GM23338 (cell line): ENCODE measurements around the gene PNMA8B. TPM values are rescaled to one million over a fixed set of nuclear protein-coding genes. Genes with fewer than 3 reads are reported as not detected.

Experiments used
- ATAC-seq: fragments of 200-7000 bp; cut with Tn5 transposase; 3 replicates; pipeline ENCODE4 v1.9.1; 2020
- DNase-seq: peaks from one replicate; pipeline ENCODE4 v3.0.0-alpha.2; 2015; ENCODE audit warnings: low spot score
- H2AFZ ChIP-seq: fragments of 200-600 bp; sonication (generic); 2 replicates; pipeline ENCODE4 v1.8.0; 2016; ENCODE audit warnings: antibody characterized with exemption, mild to moderate bottlenecking, moderate library complexity
- H3F3A ChIP-seq: fragments of 200-600 bp; sonication (generic); replicated peaks from 2 replicates; pipeline ENCODE4 v1.8.0; 2017; ENCODE audit warnings: antibody characterized with exemption, mixed run types, low read depth
- H3K27ac ChIP-seq: fragments of 200-600 bp; sonication (generic); 2 replicates; pipeline ENCODE4 v1.6.1; 2016; ENCODE audit warnings: low read depth
- H3K27me3 ChIP-seq: fragments of 200-600 bp; sonication (generic); 2 replicates; pipeline ENCODE4 v1.8.0; 2016; ENCODE audit warnings: mild to moderate bottlenecking, mixed run types, moderate library complexity; ENCODE audit not compliant: insufficient read depth
- H3K36me3 ChIP-seq: fragments of 200-600 bp; sonication (generic); 2 replicates; pipeline ENCODE4 v1.8.0; 2016; ENCODE audit warnings: mild to moderate bottlenecking; ENCODE audit not compliant: insufficient read depth
- H3K4me1 ChIP-seq: fragments of 200-600 bp; sonication (generic); 2 replicates; pipeline ENCODE4 v1.8.0; 2016; ENCODE audit warnings: mild to moderate bottlenecking, moderate library complexity; ENCODE audit not compliant: insufficient read depth
- H3K4me2 ChIP-seq: fragments of 200-600 bp; sonication (generic); 2 replicates; pipeline ENCODE4 v1.7.1; 2017; ENCODE audit warnings: mixed run types
- H3K4me3 ChIP-seq: fragments of 200-600 bp; sonication (generic); 2 replicates; pipeline ENCODE4 v1.6.1; 2016; ENCODE audit warnings: mixed run types
- H3K79me2 ChIP-seq: fragments of 200-600 bp; sonication (generic); replicated peaks from 2 replicates; pipeline ENCODE4 v1.8.0; 2017; ENCODE audit warnings: mild to moderate bottlenecking; ENCODE audit not compliant: insufficient read depth
- H3K9me2 ChIP-seq: fragments of 200-600 bp; sonication (generic); 2 replicates; pipeline ENCODE4 v1.8.0; 2017; ENCODE audit not compliant: insufficient read depth
- H4K20me1 ChIP-seq: fragments of 200-600 bp; sonication (generic); replicated peaks from 2 replicates; pipeline ENCODE4 v1.8.0; 2017; ENCODE audit warnings: mild to moderate bottlenecking; ENCODE audit not compliant: insufficient read depth
- H3K27ac Mint-ChIP-seq: 2 replicates; pipeline ENCODE4 v1.8.0; 2020; ENCODE audit warnings: inconsistent platforms, mild to moderate bottlenecking, moderate library complexity, mixed read lengths
- H3K27me3 Mint-ChIP-seq: 3 replicates; pipeline ENCODE4 v1.8.0; 2022; ENCODE audit warnings: low read depth, mild to moderate bottlenecking, moderate library complexity, mixed read lengths, inconsistent platforms; ENCODE audit not compliant: insufficient read depth, poor library complexity
- H3K36me3 Mint-ChIP-seq: 3 replicates; pipeline ENCODE4 v1.8.0; 2021; ENCODE audit warnings: low read depth, mild to moderate bottlenecking, inconsistent platforms, moderate library complexity, mixed read lengths
- H3K4me1 Mint-ChIP-seq: 3 replicates; pipeline ENCODE4 v1.8.0; 2020; ENCODE audit warnings: mild to moderate bottlenecking, inconsistent platforms, mixed read lengths
- H3K4me3 Mint-ChIP-seq: 3 replicates; pipeline ENCODE4 v1.8.0; 2021; ENCODE audit warnings: moderate library complexity, mild to moderate bottlenecking, inconsistent platforms, mixed read lengths
- H3K9me3 Mint-ChIP-seq: 3 replicates; pipeline ENCODE4 v1.8.0; 2020; ENCODE audit warnings: moderate library complexity, mild to moderate bottlenecking, inconsistent platforms, mixed read lengths
- CREB1 ChIP-seq: fragments of 250-450 bp; sonication (Bioruptor Pico); IDR thresholded peaks from 2 replicates; pipeline ENCODE4 v1.5.0; 2020; ENCODE audit warnings: low read depth, mild to moderate bottlenecking, moderate library complexity
- JUNB ChIP-seq: IDR thresholded peaks from one replicate; pipeline ENCODE4 v1.6.1; 2016; ENCODE audit warnings: antibody characterized with exemption; ENCODE audit not compliant: unreplicated experiment
- NANOG ChIP-seq: IDR thresholded peaks from 2 replicates; pipeline ENCODE4 v1.6.1; 2016; ENCODE audit warnings: antibody characterized with exemption, borderline replicate concordance
- POLR2AphosphoS5 ChIP-seq: IDR thresholded peaks from 2 replicates; pipeline ENCODE4 v1.6.1; 2016; ENCODE audit warnings: antibody characterized with exemption, low read depth
- STAT1 ChIP-seq: IDR thresholded peaks from one replicate; pipeline ENCODE4 v1.6.1; 2016; ENCODE audit warnings: antibody characterized with exemption; ENCODE audit not compliant: unreplicated experiment
- ZNF331 ChIP-seq: fragments of 250-450 bp; sonication (Bioruptor Pico); IDR thresholded peaks from 2 replicates; pipeline ENCODE4 v1.5.0; 2020; ENCODE audit warnings: low read depth, mild to moderate bottlenecking, moderate library complexity
- polyA plus RNA-seq: library from polyadenylated mRNA; unstranded; fragments of >200 nt; fragmentation: Nextera tagmentation; extraction: Ambion mirVana; gene quantifications from 2 replicates; pipeline ENCODE4 v1.2.1, GENCODE V29; 2016
- total RNA-seq: library from RNA; depleted of rRNA; stranded (reverse); fragments of >200 nt; shearing (Covaris generic); gene quantifications from 2 replicates; pipeline ENCODE4 v1.2.3, GENCODE V29; 2014
- TF ChIP-seq, protein P1 (sequence below): IDR thresholded peaks from 2 replicates; pipeline ENCODE4 v1.6.1; 2016; ENCODE audit warnings: antibody characterized with exemption
- TF ChIP-seq, protein P2 (sequence below): fragments of 250-450 bp; sonication (Bioruptor Pico); IDR thresholded peaks from 2 replicates; pipeline ENCODE4 v1.5.0; 2020; ENCODE audit warnings: mild to moderate bottlenecking, moderate library complexity

Gene PNMA8B
- total and polyA plus RNA-seq, 2 experiments from 2014 or later: 0.44 to 1.7 TPM

DNA sequence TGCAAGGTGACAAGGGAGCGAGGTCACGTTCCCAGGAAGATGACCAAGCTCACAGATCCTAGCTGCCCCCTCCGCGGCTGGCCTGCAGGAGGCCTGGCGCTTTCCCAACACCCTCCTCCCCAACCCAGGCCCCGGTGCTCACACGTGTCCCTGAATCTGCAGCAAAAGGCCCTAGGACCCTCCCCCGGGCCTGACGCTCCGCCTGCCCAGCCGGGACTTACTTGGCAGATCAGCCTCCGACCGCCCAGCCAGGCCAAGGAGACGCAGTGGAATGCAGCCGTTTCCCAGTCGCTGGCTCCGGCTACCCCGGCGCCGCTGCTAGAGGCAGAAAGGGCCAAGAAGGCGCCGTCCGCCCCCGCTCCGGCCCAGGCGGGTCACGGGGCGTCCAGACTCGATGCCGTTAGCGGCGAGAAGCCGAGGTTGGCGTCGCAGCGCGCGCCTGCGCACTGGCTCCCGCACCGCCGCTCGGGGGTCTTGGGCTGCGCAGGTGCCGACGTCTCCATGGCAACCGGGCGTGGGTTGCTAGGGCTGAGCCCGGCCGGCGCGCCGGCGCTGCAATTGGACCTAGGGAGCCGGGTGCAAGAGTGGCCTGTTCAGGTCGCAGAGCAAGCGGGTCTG lies 24.4 kb downstream of the PNMA8B start, which contains the start of gene PNMA8A:
TSS of gene PNMA8A (minus strand) at position 448 of the 618 bp plus-strand sequence. CDS start 528 bp downstream, outside the sequence.
- TF ChIP-seq JUNB (no peak), NANOG (no peak), POLR2AphosphoS5 (peak; percentile 86)
- DNase-seq (peak; percentile 96), ATAC-seq (peak; percentile 92)
- Histone ChIP-seq H2AFZ (peak within 1 kb of the TSS; percentile 95), H3K27me3 (peaks cover 5% of the 10 kb centered on the region; the same call in 1 of the 2 replicates), H3F3A (0 out of 2 replicates have a peak, but pooled peaks cover 3% of the 10 kb centered on the region), H3K36me3 (no peaks in the 10 kb centered on the region), H3K4me2 (peak within 1 kb of the TSS; percentile 95), H3K9me2 (no peaks in the 10 kb centered on the region), H3K4me1 (peaks cover 14% of the 10 kb centered on the region), H3K4me3 (peak within 1 kb of the TSS; percentile 85), H4K20me1 (no peaks in the 10 kb centered on the region), H3K79me2 (peaks cover 4% of the 10 kb centered on the region; the same call in 1 of the 2 replicates), H3K27ac (no peak within 1 kb of the TSS)
- H3K27me3 Mint-ChIP-seq: peaks cover 15% of the 10 kb centered on the region
- H3K4me3 Mint-ChIP-seq: peak within 1 kb of the TSS; percentile 75
- no peaks in the 10 kb centered on the region for H3K9me3 Mint-ChIP-seq
- H3K36me3 Mint-ChIP-seq: peaks cover 40% of the 10 kb centered on the region
- peaks cover 11% of the 10 kb centered on the region for H3K4me1 Mint-ChIP-seq
- no peak within 1 kb of the TSS for H3K27ac Mint-ChIP-seq

- H3K36me3 Mint-ChIP-seq: peaks cover 40% of the 10 kb centered on the region
- H3K4me2 ChIP-seq: peak overlapping the region; percentile 95
- peaks cover 11% of the 10 kb centered on the region for H3K4me1 Mint-ChIP-seq
- no peaks in the 10 kb centered on the region for H3K9me3 Mint-ChIP-seq
- ATAC-seq: no peak
- H3K4me3 ChIP-seq: peak overlapping the region; percentile 85
- H3K4me1 ChIP-seq: peaks cover 14% of the 10 kb centered on the region
- H3K9me2 ChIP-seq: no peaks in the 10 kb centered on the region
- H3K27ac ChIP-seq: no peak overlapping the region
- no peak overlapping the region for H2AFZ ChIP-seq
- peaks cover 5% of the 10 kb centered on the region; the same call in 1 of the 2 replicates for H3K27me3 ChIP-seq
- 0 out of 2 replicates have a peak, but pooled peaks cover 3% of the 10 kb centered on the region for H3F3A ChIP-seq
- no peak overlapping the region for H3K27ac Mint-ChIP-seq
- peaks cover 15% of the 10 kb centered on the region for H3K27me3 Mint-ChIP-seq
- no peaks in the 10 kb centered on the region for H3K36me3 ChIP-seq
- peaks cover 4% of the 10 kb centered on the region; the same call in 1 of the 2 replicates for H3K79me2 ChIP-seq
- TF ChIP-seq CREB1 (CRISPR knock-in tag) (no peak), STAT1 (no peak), ZNF331 (no peak), JUNB (no peak)
- TF ChIP-seq, protein P1, sequence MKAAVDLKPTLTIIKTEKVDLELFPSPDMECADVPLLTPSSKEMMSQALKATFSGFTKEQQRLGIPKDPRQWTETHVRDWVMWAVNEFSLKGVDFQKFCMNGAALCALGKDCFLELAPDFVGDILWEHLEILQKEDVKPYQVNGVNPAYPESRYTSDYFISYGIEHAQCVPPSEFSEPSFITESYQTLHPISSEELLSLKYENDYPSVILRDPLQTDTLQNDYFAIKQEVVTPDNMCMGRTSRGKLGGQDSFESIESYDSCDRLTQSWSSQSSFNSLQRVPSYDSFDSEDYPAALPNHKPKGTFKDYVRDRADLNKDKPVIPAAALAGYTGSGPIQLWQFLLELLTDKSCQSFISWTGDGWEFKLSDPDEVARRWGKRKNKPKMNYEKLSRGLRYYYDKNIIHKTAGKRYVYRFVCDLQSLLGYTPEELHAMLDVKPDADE: no peak
- no peaks in the 10 kb centered on the region for H4K20me1 ChIP-seq
- DNase-seq: no peak
- H3K4me3 Mint-ChIP-seq: peak overlapping the region; percentile 75
Observed at GRCh38 chr19:46470376-46470775, 25.3 kb downstream of the PNMA8B start.

DNA sequence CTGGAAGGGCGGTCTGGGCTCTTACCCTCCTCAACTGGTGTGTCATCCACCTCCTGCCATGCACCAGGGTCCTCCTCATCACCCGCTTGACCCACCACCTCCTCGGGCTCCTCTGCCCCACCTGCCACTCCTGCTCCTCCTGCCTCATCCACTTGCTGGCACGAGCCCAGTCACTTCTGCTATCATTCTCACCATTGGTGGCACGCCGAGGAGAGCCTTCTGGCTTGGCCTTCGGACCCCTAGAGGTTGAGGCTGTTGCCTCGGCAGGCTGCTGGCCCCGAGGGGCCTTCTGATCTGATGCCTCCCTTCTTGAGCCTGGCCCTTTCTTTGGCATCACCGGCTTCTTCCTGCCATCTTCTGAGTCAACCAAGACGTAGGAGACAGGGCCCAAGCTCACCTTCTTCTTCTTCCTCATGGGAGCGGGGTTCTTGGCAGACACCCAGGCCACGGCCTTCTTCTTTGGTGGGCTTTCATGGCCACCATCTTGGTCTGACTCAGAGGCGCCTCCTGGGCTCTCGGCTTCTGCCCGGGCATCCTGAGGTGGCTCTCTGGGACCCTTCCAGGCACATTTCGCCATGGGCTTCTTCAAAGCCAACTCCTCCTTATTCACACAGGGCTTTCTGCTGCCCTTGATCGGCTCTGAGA lies 26.0 kb downstream of the PNMA8B start:
- Mint-ChIP-seq H3K4me3 (0 out of 3 replicates have a peak overlapping the region, but pooled peaks have one; percentile 23), H3K9me3 (no peaks in the 10 kb centered on the region), H3K36me3 (peaks cover 40% of the 10 kb centered on the region), H3K27ac (no peak overlapping the region), H3K27me3 (peaks cover 15% of the 10 kb centered on the region), H3K4me1 (peaks cover 11% of the 10 kb centered on the region)
- H4K20me1 ChIP-seq: no peaks in the 10 kb centered on the region
- no peak overlapping the region for H3K27ac ChIP-seq
- 0 out of 2 replicates have a peak, but pooled peaks cover 3% of the 10 kb centered on the region for H3F3A ChIP-seq
- H3K9me2 ChIP-seq: no peaks in the 10 kb centered on the region
- H3K4me3 ChIP-seq: no peak overlapping the region
- ATAC-seq (no peak), DNase-seq (no peak)
- no peak overlapping the region for H2AFZ ChIP-seq
- peaks cover 14% of the 10 kb centered on the region for H3K4me1 ChIP-seq
- H3K27me3 ChIP-seq: peaks cover 5% of the 10 kb centered on the region; the same call in 1 of the 2 replicates
- no peaks in the 10 kb centered on the region for H3K36me3 ChIP-seq
- H3K79me2 ChIP-seq: peaks cover 4% of the 10 kb centered on the region; the same call in 1 of the 2 replicates
- H3K4me2 ChIP-seq: no peak overlapping the region
- TF ChIP-seq CREB1 (CRISPR knock-in tag): no peak
- TF ChIP-seq, protein P2, sequence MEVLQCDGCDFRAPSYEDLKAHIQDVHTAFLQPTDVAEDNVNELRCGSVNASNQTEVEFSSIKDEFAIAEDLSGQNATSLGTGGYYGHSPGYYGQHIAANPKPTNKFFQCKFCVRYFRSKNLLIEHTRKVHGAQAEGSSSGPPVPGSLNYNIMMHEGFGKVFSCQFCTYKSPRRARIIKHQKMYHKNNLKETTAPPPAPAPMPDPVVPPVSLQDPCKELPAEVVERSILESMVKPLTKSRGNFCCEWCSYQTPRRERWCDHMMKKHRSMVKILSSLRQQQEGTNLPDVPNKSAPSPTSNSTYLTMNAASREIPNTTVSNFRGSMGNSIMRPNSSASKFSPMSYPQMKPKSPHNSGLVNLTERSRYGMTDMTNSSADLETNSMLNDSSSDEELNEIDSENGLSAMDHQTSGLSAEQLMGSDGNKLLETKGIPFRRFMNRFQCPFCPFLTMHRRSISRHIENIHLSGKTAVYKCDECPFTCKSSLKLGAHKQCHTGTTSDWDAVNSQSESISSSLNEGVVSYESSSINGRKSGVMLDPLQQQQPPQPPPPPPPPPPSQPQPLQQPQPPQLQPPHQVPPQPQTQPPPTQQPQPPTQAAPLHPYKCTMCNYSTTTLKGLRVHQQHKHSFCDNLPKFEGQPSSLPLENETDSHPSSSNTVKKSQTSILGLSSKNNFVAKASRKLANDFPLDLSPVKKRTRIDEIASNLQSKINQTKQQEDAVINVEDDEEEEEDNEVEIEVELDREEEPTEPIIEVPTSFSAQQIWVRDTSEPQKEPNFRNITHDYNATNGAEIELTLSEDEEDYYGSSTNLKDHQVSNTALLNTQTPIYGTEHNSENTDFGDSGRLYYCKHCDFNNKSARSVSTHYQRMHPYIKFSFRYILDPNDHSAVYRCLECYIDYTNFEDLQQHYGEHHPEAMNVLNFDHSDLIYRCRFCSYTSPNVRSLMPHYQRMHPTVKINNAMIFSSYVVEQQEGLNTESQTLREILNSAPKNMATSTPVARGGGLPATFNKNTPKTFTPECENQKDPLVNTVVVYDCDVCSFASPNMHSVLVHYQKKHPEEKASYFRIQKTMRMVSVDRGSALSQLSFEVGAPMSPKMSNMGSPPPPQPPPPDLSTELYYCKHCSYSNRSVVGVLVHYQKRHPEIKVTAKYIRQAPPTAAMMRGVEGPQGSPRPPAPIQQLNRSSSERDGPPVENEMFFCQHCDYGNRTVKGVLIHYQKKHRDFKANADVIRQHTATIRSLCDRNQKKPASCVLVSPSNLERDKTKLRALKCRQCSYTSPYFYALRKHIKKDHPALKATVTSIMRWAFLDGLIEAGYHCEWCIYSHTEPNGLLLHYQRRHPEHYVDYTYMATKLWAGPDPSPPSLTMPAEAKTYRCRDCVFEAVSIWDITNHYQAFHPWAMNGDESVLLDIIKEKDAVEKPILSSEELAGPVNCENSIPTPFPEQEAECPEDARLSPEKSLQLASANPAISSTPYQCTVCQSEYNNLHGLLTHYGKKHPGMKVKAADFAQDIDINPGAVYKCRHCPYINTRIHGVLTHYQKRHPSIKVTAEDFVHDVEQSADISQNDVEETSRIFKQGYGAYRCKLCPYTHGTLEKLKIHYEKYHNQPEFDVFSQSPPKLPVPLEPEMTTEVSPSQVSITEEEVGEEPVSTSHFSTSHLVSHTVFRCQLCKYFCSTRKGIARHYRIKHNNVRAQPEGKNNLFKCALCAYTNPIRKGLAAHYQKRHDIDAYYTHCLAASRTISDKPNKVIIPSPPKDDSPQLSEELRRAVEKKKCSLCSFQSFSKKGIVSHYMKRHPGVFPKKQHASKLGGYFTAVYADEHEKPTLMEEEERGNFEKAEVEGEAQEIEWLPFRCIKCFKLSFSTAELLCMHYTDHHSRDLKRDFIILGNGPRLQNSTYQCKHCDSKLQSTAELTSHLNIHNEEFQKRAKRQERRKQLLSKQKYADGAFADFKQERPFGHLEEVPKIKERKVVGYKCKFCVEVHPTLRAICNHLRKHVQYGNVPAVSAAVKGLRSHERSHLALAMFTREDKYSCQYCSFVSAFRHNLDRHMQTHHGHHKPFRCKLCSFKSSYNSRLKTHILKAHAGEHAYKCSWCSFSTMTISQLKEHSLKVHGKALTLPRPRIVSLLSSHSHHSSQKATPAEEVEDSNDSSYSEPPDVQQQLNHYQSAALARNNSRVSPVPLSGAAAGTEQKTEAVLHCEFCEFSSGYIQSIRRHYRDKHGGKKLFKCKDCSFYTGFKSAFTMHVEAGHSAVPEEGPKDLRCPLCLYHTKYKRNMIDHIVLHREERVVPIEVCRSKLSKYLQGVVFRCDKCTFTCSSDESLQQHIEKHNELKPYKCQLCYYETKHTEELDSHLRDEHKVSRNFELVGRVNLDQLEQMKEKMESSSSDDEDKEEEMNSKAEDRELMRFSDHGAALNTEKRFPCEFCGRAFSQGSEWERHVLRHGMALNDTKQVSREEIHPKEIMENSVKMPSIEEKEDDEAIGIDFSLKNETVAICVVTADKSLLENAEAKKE: no peak
